Measurements from ENCODE around the gene FSTL5.

Gene FSTL5

DNA sequence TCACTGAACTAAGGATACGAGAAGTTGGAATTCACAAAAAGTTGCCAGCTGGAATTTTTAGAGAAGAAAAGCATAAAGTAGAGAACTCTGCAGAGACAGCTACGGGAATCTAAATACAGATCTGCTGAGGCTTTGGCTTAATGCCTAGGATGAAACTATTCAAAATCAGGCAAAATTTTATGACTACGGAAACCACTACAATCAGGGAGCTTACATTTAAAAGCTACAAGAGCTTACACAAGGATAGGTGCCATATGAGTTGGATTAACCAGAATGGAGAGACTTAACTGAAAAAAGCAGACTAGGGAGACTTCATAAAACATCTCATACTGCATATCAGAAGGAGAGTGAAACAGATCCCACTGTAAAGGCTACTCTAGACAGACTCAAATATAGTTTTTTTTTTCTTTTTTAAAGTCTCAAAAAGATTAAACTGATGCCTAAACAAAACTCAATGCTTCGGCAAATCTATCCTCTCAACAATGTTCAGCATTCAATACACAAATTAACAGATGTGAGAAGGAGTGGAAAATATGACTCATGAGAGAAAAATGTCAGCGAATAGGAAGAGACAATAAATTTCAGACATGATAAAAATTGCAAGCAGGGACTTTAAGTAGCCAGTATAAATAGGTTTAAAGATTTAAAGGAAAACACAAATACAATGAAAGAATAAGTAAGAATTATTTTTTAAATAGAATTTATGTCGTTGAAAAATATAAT lies 586.1 kb downstream of the FSTL5 start:
- peak; percentile 23 for DNase-seq (ENCODE audit: low spot score)

GRCh38 chr4:161573836-161574235 lies 590.0 kb downstream of the FSTL5 start:
- DNase-seq (ENCODE audit: low spot score): peak; percentile 34

DNA sequence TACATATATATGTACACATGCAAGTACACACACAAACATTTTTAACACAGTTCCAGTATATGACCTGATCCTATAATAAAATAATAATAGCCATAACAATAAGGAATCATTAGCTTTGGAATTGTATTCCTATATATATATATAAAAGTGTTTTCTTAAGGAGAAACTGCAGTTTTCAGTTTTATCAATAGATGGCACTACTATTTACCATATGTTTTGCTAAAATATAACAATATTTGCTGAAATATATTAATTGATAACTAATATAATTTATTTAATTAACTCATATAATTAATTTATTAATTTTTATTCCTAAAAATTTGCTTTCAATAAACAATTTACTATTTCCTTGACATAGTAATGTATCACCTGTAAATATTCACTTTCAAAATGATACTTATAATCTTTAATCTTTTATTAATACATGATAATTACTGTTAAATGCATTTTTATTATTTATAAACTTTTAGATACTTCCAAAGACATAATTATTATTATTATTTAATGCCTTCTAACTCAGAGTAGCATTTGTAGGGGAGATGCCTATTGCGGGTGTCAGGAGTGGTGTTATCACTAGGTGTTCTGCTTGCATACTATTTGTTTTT lies 599.5 kb downstream of the FSTL5 start:
- peak; percentile 14 for DNase-seq (ENCODE audit: low spot score)

GRCh38 chr4:161555689-161556660 lies 607.8 kb downstream of the FSTL5 start:
- no peak for DNase-seq (ENCODE audit: low spot score)

DNA sequence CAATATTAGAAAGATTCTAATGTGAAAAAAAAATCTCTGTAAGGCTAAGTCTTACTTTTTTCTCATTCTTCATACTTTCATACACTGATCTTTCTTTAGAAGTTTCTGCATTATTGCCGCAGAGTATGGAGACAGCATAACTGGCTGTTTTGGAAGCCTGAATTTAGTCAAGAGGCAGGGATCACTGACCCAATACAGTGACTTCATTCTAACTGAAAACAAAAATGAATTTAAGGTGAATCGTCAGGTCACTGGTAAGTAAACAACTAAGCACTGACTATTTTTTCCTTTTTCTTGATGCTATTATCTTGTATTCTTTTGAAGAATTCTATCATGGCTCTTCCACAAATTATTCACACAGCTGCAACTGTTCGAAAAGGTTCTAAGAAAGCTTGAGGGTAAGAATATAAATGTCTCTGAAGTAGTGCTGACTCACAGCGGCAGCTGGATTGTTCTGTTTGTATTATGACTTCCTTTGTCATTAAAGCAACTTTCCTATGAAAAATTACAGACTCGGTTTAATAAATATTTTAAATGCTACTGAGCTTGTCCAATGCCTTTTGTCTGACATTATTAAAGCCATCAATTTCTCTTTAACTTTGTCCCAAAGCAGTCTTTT lies 609.3 kb downstream of the FSTL5 start:
- no peak for DNase-seq (ENCODE audit: low spot score)

GRCh38 chr4:161546902-161547301 lies 616.9 kb downstream of the FSTL5 start:
- DNase-seq (ENCODE audit: low spot score): no peak

GRCh38 chr4:161540265-161540664 lies 623.5 kb downstream of the FSTL5 start:
- no peak for DNase-seq (ENCODE audit: low spot score)

- DNase-seq (ENCODE audit: low spot score): no peak
These were observed 624.9 kb downstream of the FSTL5 start for GRCh38 chr4:161538941-161539340.

DNA sequence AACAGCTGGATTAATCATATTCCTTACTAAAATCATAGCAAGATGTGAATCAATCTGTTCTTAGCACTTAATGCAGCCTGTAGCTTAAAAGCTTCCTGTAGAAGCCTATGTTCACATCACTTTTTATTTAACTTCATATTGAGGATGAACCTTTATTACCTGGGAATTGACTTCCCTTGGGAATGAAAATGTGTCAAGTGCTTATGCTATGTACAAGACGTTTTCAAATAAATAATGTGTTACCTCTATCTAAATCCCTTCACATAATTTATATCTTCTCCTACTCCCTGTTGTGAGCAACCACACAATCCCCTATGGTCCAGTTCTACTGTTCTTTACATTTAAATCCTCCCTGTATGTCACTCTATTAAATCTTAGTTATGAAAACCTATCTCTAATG lies 633.1 kb downstream of the FSTL5 start:
- no peak for DNase-seq (ENCODE audit: low spot score)

DNA sequence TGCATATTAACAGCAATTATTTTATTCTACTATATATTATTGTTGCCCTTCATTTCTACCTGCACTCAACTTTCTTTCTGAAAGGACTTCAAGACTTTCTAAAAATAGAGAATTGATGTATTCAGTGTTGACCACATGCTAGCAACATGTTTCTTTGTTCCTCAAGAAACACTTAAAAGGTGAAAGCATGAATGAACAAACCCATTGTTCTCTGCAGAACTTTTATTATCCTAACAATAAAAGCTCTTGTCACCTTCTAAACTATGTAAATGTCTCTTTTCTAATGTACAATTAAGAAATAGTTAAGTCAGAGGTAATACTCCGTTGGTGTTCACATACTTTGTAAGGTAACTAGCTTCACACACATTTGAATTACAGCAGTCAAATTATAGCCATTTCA lies 638.7 kb downstream of the FSTL5 start:
- DNase-seq (ENCODE audit: low spot score): no peak

GRCh38 chr4:161522031-161522430 lies 641.8 kb downstream of the FSTL5 start:
- no peak for DNase-seq (ENCODE audit: low spot score)

DNA sequence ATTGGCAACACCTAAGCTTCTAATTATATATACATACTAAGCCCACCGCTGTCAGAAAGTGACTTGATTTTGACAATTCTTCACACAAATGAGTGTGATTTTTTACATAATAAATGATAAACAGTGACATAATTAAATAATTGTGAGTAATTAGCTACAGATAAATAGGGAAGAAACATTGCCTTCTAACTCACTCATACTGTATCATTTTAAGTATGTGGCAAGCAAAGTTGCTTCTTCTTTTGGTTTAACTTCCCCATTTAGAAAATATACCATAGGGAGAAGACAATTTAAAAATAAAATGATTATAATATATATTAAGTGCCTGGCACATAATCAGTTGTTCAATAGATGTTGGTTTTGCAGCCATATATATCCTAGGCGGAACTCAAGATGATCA lies 644.2 kb downstream of the FSTL5 start:
- DNase-seq (ENCODE audit: low spot score): no peak

GRCh38 chr4:161517941-161518340 lies 645.9 kb downstream of the FSTL5 start:
- DNase-seq (ENCODE audit: low spot score): no peak

DNA sequence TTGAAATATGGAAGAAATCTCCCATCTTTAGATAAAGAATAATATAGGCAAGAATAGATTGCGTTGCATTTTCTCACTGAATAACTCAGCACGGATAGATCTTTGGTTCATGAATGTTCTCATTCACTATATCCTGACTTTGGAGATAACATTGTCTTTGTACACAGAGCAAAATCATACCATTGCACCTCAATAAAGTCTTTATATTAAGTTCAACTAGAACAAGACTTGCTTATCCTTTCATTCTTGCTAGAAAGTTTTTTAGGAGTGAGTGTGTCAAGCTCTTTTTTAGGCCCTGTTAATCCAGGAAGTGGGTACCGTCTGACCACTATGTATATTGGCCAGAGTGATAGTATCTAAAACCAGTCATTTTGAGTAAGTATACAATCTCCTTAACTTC lies 658.7 kb downstream of the FSTL5 start:
- DNase-seq (ENCODE audit: low spot score): no peak

GRCh38 chr4:161498155-161498554 lies 665.6 kb downstream of the FSTL5 start:
- no peak for DNase-seq (ENCODE audit: low spot score)

DNA sequence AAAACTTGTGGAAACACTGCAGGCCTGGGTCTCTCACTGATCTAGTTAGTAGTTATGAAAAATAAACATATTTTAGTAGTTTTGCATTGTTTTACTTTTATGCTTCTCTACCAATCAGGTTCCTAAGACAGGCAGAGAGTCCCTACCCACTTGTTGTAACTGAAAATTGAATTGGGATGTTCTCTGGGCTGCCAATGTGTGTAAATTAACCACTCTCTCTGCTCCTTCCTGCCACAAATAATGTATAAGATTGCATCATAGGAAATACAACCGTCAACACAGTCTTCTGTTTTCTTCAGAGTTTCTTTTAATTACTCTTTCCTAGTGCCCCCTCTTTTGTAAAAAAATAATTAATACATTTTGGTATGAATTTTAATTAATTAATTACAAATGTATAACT lies 677.3 kb downstream of the FSTL5 start:
- no peak for DNase-seq (ENCODE audit: low spot score)

GRCh38 chr4:161466316-161466715 lies 697.5 kb downstream of the FSTL5 start:
- DNase-seq (ENCODE audit: low spot score): no peak

GRCh38 chr4:161463436-161463835 lies 700.4 kb downstream of the FSTL5 start:
- DNase-seq (ENCODE audit: low spot score): no peak

DNA sequence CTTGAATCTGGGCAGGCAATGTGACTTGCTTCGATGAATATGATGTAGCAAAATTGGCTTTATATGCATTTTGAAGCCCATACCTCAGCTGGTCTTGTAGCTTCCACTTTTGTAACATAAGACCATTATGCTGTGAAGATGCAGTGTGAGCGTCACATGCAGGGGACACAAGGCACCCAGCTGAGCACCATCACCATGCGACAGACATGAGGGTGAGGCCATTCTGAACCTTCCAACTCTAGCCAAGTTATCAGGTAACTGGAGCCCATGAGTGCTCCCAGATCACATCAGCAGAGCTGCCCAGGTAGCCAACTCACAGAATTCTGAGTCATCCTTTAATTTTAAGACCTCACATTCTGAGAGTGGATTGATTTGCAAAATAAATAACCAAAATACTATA lies 705.9 kb downstream of the FSTL5 start:
- no peak for DNase-seq (ENCODE audit: low spot score)

DNA sequence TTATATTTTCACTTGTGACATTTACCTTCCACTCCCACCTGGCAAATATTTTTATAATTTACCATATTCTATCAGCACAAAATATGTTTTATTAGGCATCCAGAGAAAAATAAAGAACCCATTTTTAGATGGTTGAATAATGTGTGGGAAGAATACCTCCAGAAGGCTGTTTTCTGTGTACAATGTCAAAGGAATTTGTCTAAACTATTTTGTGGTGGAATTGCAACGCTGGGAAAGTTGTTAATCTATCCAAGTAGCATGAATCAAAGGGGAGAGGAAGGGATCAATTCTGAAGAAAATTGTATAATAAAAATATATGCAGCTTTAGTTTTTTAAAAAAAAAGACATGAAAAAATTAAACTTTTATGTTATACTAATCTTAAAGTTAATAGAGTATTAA lies 706.5 kb downstream of the FSTL5 start:
- DNase-seq (ENCODE audit: low spot score): no peak

DNA sequence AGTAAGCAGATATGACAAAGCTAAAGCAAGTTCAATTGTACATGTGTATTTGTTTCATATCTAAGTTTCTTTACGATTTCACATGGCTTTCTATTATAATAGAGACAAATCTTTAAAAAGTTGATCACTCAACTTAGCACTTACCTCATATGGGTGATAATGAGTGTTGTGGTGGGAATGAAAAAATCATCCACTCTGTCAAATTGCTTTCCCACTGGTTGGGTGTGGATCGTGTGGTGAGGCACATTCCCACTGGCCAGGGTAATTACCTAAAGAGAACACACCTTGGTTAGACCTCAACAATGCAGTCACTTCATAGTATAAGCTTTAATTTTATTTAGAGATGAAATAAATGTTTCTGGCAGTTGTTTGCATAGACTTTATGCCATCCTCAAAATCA lies 708.9 kb downstream of the FSTL5 start:
- no peak for DNase-seq (ENCODE audit: low spot score)

GRCh38 chr4:161448550-161449180 lies 715.1 kb downstream of the FSTL5 start:
- no peak for DNase-seq (ENCODE audit: low spot score)
